ENCODE data around the gene ZAP70.

DNA sequence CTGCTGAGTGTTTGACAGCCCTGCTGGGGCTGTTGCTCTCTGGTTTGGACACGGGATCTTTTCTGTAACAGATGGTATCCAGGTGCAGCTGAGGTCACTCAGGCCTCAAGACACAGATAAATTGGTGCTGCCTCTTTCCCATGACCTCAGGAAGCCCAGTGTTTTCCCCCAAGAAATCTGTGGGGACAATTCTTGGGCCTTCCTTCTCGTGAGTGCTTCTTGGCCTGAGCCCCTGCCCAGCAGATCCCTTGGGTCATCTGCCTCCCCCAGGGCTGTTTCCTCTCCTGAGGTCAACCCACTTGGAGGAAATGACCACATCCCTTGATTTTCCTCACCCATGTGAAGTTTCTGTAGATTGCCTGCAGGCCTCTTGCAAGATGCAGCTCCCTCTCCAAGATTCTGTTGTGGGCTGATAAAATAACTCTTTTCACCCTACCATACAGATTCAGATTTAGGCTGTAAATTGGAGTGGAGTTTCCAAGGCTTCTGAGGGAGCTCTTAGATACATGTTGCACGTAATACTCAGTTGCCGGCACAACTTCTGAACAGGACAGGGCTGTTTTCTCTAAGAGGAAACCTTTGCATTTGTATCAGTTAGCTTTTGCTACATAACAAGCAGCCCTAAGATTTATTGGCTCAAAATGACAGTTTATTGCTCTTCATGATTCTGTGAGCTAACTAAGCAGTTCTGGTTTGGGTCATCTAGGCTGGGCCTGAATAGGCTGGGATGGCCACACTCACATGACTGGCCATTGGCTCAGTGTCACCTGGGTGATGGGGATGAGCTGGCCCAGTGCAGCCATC is 13.1 kb downstream of the ZAP70 start:
- TF ChIP-seq, protein P1, sequence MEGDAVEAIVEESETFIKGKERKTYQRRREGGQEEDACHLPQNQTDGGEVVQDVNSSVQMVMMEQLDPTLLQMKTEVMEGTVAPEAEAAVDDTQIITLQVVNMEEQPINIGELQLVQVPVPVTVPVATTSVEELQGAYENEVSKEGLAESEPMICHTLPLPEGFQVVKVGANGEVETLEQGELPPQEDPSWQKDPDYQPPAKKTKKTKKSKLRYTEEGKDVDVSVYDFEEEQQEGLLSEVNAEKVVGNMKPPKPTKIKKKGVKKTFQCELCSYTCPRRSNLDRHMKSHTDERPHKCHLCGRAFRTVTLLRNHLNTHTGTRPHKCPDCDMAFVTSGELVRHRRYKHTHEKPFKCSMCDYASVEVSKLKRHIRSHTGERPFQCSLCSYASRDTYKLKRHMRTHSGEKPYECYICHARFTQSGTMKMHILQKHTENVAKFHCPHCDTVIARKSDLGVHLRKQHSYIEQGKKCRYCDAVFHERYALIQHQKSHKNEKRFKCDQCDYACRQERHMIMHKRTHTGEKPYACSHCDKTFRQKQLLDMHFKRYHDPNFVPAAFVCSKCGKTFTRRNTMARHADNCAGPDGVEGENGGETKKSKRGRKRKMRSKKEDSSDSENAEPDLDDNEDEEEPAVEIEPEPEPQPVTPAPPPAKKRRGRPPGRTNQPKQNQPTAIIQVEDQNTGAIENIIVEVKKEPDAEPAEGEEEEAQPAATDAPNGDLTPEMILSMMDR (IDR thresholded peaks at IDR 0.05): no peak
- TF ChIP-seq, protein P2, sequence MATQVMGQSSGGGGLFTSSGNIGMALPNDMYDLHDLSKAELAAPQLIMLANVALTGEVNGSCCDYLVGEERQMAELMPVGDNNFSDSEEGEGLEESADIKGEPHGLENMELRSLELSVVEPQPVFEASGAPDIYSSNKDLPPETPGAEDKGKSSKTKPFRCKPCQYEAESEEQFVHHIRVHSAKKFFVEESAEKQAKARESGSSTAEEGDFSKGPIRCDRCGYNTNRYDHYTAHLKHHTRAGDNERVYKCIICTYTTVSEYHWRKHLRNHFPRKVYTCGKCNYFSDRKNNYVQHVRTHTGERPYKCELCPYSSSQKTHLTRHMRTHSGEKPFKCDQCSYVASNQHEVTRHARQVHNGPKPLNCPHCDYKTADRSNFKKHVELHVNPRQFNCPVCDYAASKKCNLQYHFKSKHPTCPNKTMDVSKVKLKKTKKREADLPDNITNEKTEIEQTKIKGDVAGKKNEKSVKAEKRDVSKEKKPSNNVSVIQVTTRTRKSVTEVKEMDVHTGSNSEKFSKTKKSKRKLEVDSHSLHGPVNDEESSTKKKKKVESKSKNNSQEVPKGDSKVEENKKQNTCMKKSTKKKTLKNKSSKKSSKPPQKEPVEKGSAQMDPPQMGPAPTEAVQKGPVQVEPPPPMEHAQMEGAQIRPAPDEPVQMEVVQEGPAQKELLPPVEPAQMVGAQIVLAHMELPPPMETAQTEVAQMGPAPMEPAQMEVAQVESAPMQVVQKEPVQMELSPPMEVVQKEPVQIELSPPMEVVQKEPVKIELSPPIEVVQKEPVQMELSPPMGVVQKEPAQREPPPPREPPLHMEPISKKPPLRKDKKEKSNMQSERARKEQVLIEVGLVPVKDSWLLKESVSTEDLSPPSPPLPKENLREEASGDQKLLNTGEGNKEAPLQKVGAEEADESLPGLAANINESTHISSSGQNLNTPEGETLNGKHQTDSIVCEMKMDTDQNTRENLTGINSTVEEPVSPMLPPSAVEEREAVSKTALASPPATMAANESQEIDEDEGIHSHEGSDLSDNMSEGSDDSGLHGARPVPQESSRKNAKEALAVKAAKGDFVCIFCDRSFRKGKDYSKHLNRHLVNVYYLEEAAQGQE (IDR thresholded peaks at IDR 0.05; ENCODE audit: insufficient read depth in 1 of 2, low read depth in 2 of 2, low read length in 1 of 2): no peak
- TF ChIP-seq POLR2AphosphoS5 (IDR thresholded peaks at IDR 0.05; ENCODE audit: low read depth, low read length): no peak
